NCI-H1694 (cell line): Measurements from ENCODE around the gene POU5F2.

ENCODE experiments used
- DNase-seq: peaks from one replicate; lab custom pipeline; 2025; lab: John Stamatoyannopoulos, UW

The POU5F2 gene

DNA sequence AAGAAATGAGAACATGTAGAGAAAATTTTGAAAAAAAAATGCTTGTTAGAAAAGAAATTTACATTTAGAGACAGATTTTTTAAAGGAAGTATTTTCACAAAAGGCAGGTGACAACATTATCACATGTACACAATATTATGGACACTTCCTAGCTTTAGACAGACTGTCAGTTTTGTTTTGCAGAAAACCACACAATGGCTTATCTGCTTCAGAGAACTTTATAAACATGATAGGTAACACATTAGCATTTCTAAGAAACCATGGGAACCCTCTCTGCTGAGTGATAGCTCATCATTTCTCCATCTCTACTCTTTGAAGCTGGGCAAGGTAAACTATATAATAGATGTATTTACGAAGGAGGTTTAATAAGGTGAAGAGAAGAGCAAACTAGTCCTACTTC lies 25.6 kb downstream of the POU5F2 start:
- DNase-seq: no peak

DNA sequence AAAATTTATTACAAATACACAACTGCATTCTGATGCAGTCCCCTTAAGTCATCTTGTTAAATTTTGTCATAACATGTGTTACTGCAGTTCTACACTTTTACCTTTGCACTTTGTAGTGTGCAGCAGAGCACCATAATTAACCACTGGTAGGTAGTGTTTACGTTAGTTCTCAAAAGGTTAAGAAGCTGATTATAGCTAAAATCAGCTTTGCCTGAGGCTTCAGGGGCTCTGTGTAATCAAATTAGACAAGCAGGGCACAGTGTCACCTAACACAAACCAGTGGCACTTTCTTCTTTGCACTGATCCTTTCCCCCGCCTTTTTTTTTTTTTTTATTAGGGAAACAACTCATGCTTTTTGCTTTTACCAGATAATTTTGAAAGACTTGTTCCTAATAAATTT lies 26.1 kb downstream of the POU5F2 start:
- no peak for DNase-seq

DNA sequence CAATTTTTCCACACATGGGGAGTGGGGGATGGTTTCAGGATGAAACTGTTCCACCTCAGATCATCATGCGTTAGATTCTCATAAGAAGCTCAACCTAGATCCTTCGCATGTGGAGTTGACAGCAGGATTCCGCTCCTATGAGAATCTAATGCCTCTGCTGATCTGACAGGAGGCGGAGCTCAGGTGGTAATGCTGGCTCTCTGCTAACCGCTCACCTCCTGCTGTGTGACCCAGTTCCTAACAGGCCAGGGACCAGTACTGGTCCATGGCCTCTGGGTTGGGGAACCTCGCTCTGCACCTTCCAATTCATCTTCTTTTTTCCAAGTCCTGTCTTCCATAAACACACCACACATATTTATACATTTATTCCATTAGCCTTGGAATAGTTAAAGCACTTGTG lies 33.0 kb downstream of the POU5F2 start:
- no peak for DNase-seq

DNA sequence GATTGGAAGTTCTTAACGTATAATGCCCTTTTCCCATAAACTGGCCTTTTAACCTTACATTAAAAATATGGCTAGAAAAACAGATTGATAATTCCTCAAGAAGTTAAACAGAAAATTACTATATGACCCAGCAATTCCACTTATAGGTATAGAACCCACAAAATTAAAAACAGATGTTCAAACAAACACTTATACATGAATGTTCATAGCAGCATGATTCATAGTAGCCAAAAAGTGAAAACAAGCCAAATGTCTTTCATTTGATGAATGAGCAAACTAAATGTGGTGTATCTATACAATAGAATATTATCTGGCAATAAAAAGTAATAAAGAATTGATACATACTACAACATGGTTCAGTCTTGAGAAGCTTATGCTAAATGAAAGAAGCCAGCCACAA lies 35.5 kb downstream of the POU5F2 start:
- DNase-seq: no peak

DNA sequence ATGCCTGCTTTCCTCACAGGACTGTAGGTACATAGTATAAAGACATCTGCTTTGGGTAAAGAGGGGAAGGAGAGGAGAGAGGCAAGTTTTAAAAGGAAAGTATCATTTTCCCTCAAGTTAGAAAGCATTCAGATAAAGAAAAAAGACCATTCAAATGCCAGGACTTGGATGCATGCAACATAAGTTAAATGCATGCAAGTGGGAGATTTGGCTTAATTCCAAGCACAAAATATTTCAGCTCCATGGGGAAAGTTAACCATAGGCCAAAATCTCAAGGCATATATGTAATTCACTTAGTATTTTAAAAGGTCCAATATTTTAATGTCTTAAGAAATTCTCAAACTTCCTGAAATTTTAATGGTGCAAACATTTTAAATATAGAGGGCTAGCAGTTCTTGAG lies 36.4 kb downstream of the POU5F2 start:
- no peak for DNase-seq

DNA sequence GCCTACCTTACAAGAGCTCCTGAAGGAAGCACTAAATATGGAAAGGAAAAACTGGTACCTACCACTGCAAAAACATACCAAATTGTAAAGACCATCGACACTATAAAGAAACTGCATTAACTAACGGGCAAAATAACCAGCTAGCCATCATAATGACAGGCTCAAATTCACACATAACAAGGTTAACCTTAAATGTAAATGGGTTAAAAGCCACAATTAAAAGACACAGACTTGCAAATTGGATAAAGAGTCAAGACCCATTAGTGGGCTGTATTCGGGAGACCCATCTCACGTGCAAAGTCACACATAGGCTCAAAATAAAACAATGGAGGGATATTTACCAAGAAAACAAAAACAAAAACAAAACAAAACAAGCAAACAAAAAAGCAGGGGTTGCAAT lies 49.4 kb downstream of the POU5F2 start:
- DNase-seq: no peak
